GM21515 (cell line): ENCODE results near the gene RGMB.

Experiments used
- ATAC-seq: cut with Tn5 transposase; IDR thresholded peaks from one replicate; pipeline ENCODE4 v1.9.1; 2021; ENCODE audit not compliant: unreplicated experiment

Gene RGMB

GRCh38 chr5:98825582-98826375 lies 52.3 kb downstream of the RGMB start:
- no peak for ATAC-seq

- ATAC-seq = peak; percentile 85
Observed at GRCh38 chr5:98827161-98827560, 53.7 kb downstream of the RGMB start.

- no peak for ATAC-seq
Observed at GRCh38 chr5:98827588-98828284, 54.3 kb downstream of the RGMB start.

GRCh38 chr5:98836175-98836574 lies 62.7 kb downstream of the RGMB start:
- no peak for ATAC-seq

- no peak for ATAC-seq
Observed at GRCh38 chr5:98839469-98840383, 66.3 kb downstream of the RGMB start.

- ATAC-seq = no peak
Observed at GRCh38 chr5:98840946-98841345, 67.5 kb downstream of the RGMB start.

- no peak for ATAC-seq
Observed at GRCh38 chr5:98843481-98843880, 70.0 kb downstream of the RGMB start.

GRCh38 chr5:98844865-98845264 lies 71.4 kb downstream of the RGMB start:
- no peak for ATAC-seq

- no peak for ATAC-seq
Observed at GRCh38 chr5:98845878-98846277, 72.4 kb downstream of the RGMB start.
